ENCODE results near the gene JAZF1. TPM values are rescaled to one million over a fixed set of nuclear protein-coding genes. Genes with fewer than 3 reads are reported as not detected.

JAZF1 gene
- total RNA-seq, 1 donor from 2014 or later, result 3.1 TPM

DNA sequence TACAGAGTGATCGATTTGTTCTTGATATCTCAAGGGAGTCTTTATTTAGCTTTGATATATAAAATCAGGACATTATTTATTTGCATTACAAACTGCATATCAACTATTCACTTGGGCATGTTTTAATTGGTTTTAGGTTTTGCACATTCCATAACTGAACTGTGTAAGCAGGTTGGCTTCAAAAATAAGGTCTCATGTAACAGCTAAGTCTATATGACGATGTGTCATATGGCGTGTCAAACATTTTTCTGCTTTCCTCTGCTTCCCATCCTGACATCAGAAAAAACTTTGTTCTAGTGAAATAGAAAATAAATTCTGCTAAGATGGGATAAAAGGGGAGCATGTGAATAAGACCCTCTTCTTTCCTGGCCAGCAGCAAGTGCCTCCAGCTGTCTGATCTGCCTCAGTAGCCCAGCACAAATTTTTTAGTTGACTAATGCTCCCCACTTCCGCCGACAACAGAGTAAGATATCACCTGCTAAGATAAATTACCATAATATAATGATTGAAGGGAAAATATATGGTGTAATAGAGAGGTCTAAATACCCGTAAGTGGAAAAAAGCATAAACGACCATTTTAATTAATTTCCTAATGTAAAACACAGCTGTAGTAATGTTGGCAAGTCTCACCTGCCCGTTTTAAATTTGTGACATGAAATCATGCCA is 260.2 kb downstream of the JAZF1 start:
- Mint-ChIP-seq H3K27ac (ENCODE audit: unreplicated experiment) (no peak overlapping the region), H3K27me3 (ENCODE audit: low read depth) (peaks cover 2% of the 10 kb centered on the region)
- TF ChIP-seq, protein P1, sequence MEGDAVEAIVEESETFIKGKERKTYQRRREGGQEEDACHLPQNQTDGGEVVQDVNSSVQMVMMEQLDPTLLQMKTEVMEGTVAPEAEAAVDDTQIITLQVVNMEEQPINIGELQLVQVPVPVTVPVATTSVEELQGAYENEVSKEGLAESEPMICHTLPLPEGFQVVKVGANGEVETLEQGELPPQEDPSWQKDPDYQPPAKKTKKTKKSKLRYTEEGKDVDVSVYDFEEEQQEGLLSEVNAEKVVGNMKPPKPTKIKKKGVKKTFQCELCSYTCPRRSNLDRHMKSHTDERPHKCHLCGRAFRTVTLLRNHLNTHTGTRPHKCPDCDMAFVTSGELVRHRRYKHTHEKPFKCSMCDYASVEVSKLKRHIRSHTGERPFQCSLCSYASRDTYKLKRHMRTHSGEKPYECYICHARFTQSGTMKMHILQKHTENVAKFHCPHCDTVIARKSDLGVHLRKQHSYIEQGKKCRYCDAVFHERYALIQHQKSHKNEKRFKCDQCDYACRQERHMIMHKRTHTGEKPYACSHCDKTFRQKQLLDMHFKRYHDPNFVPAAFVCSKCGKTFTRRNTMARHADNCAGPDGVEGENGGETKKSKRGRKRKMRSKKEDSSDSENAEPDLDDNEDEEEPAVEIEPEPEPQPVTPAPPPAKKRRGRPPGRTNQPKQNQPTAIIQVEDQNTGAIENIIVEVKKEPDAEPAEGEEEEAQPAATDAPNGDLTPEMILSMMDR (conservative IDR thresholded peaks at IDR 0.05), result no peak

DNA sequence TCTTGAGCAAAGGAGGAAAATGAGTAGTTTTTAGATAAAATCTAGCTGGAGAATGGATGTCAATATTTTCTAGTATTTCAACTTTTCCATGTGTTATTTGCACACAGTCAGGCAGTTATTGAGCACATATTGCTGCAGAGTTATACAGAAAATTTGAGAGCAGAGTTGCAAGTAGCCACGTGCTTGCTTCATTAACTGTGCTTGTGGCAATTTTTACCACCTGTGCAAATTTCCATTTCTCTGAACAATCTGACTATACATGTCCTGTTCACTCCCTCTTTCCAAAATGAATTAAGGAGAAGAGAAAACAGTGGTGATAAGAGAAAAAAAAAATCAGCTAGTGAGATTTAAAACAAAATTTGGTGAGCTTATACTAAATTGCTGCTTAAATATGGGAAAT is 262.1 kb downstream of the JAZF1 start:
- peaks cover 3% of the 10 kb centered on the region for H3K4me1 Mint-ChIP-seq
- peaks cover 2% of the 10 kb centered on the region for H3K27me3 Mint-ChIP-seq (ENCODE audit: low read depth)
- no peak overlapping the region for H3K27ac Mint-ChIP-seq (ENCODE audit: unreplicated experiment)
- TF ChIP-seq, protein P1 (conservative IDR thresholded peaks at IDR 0.05), result no peak
- H3K36me3 Mint-ChIP-seq (ENCODE audit: low read depth), result no peaks in the 10 kb centered on the region
- no peak overlapping the region for H3K4me3 Mint-ChIP-seq
- no peak for DNase-seq (ENCODE audit: low read depth, low spot score)
- H3K9me3 Mint-ChIP-seq, result no peaks in the 10 kb centered on the region

More for the DNA sequence above, 260.2 kb downstream of the JAZF1 start:
- DNase-seq (ENCODE audit: low read depth, low spot score), result no peak
- peaks cover 3% of the 10 kb centered on the region for H3K4me1 Mint-ChIP-seq
- no peaks in the 10 kb centered on the region for H3K36me3 Mint-ChIP-seq (ENCODE audit: low read depth)
- no peak overlapping the region for H3K4me3 Mint-ChIP-seq
- no peaks in the 10 kb centered on the region for H3K9me3 Mint-ChIP-seq

DNA sequence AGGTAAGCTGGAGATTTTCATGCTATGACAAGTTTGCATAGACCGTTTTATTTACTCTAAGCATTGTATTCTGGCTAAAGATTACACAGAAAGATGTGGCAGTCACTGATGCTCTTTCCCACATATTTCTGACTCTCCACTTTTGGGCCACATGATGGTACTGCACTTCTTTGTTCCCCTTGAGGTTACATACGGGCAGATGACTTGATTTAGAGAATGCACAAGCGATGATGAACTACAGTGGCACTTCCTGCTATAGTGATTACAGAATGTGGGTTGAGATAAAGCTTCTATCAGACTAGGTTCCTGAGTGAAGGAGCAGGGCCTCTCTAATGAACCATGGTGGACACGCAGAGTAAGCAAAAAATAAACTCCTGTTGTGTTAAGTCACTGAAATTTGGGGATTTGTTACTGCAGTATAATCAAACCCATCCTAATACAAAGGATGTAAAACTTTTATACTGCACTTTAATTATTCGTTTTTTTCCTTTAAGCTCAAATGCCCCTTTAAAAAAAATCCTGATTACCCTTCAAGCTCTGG is 262.8 kb downstream of the JAZF1 start:
- Mint-ChIP-seq H3K27ac (ENCODE audit: unreplicated experiment) (no peak overlapping the region), H3K9me3 (no peaks in the 10 kb centered on the region), H3K4me1 (peaks cover 3% of the 10 kb centered on the region), H3K4me3 (no peak overlapping the region), H3K27me3 (ENCODE audit: low read depth) (peaks cover 2% of the 10 kb centered on the region), H3K36me3 (ENCODE audit: low read depth) (no peaks in the 10 kb centered on the region)
- no peak for DNase-seq (ENCODE audit: low read depth, low spot score)
- TF ChIP-seq, protein P1 (conservative IDR thresholded peaks at IDR 0.05), result no peak

DNA sequence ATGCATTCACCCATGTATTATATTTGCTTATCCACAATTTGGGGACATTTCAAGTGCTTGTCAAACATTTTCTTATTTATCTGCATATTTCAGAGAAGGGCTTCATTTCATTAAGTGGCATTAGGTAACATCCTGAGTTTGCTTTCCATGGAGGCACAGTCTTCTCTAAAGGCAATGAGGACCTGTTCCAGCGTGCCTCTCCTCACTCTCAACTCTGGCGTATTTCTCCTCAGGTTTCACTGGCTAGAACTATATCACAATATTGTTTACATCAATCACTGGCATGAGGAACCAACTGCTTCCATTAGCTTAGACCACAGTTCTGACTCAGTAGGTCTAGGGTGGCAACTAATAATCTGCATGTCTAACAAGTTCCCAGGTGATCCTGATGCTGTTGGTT is 263.5 kb downstream of the JAZF1 start:
- H3K9me3 Mint-ChIP-seq, result no peaks in the 10 kb centered on the region
- H3K36me3 Mint-ChIP-seq (ENCODE audit: low read depth), result no peaks in the 10 kb centered on the region
- DNase-seq (ENCODE audit: low read depth, low spot score), result no peak
- no peak overlapping the region for H3K4me3 Mint-ChIP-seq
- H3K27me3 Mint-ChIP-seq (ENCODE audit: low read depth), result peaks cover 2% of the 10 kb centered on the region
- peaks cover 3% of the 10 kb centered on the region for H3K4me1 Mint-ChIP-seq
- TF ChIP-seq, protein P1 (conservative IDR thresholded peaks at IDR 0.05), result no peak
- H3K27ac Mint-ChIP-seq (ENCODE audit: unreplicated experiment), result no peak overlapping the region

DNA sequence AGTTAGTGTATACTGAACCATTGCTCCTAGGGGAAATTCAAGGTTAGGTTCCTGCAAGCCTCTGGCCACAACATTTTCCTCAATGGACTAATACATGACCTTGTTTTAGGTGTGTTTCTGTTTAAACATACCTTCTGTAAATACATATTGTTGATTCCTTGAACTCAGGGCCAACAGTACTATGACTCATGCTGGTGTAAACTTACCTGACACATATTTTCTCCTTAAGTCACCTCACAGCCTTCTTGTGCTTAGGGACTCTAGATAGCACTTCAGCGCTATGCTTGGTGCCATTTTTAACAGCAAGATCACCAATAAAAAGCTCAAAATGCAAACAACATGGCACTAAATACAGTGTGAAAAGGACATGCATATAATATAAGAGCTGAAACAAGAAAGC is 264.2 kb downstream of the JAZF1 start:
- TF ChIP-seq, protein P1 (conservative IDR thresholded peaks at IDR 0.05), result no peak
- no peak overlapping the region for H3K4me3 Mint-ChIP-seq
- DNase-seq (ENCODE audit: low read depth, low spot score), result no peak
- H3K4me1 Mint-ChIP-seq, result peaks cover 3% of the 10 kb centered on the region
- peaks cover 2% of the 10 kb centered on the region for H3K27me3 Mint-ChIP-seq (ENCODE audit: low read depth)
- H3K36me3 Mint-ChIP-seq (ENCODE audit: low read depth), result no peaks in the 10 kb centered on the region
- no peaks in the 10 kb centered on the region for H3K9me3 Mint-ChIP-seq
- no peak overlapping the region for H3K27ac Mint-ChIP-seq (ENCODE audit: unreplicated experiment)
